Measurements from ENCODE around the gene TTC9. TPM values are rescaled to one million over a fixed set of nuclear protein-coding genes. Genes with fewer than 3 reads are reported as not detected.

TTC9 gene
- total and polyA plus RNA-seq, 7 donors: 0.16 to 3.6 (median 0.66) TPM; not detected in 1

DNA sequence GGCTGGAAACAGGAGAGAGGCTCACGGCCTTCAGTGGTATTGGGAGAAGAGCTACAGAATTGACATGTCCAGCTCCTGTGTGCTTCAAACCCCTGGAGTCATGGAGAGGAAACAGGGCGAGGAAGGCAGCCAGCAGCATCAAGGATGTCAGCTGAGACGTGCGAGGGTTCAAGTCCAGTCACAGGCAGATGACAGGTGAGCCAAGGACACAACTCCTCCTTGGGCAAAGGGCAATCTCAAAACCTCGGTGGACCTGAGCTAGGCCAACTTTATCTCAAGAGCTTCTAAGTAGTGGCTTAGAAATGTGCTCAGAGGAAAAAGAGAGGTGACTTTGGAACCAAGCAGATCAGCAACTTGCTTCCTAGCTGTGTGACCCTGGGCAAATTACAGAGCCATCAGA is 81.6 kb downstream of the TTC9 start:
- no peak overlapping the region for H3K27ac ChIP-seq
- intact Hi-C loops (cut with DNase I): no loop called here
- H3K36me3 ChIP-seq: no peaks in the 10 kb centered on the region
- H3K27me3 ChIP-seq: no peaks in the 10 kb centered on the region
- no peak overlapping the region for H3K4me3 ChIP-seq
- 70 to 86% methylated on average over 5 of the region's 5 CpGs for WGBS, 2 donors
- H3K4me1 ChIP-seq: no peaks in the 10 kb centered on the region
- no peak for DNase-seq
- TF ChIP-seq POLR2A (IDR thresholded peaks at IDR 0.05) (no peak), EP300 (IDR thresholded peaks at IDR 0.05) (no peak), POLR2AphosphoS5 (IDR thresholded peaks at IDR 0.05) (no peak)
- TF ChIP-seq, protein P1, sequence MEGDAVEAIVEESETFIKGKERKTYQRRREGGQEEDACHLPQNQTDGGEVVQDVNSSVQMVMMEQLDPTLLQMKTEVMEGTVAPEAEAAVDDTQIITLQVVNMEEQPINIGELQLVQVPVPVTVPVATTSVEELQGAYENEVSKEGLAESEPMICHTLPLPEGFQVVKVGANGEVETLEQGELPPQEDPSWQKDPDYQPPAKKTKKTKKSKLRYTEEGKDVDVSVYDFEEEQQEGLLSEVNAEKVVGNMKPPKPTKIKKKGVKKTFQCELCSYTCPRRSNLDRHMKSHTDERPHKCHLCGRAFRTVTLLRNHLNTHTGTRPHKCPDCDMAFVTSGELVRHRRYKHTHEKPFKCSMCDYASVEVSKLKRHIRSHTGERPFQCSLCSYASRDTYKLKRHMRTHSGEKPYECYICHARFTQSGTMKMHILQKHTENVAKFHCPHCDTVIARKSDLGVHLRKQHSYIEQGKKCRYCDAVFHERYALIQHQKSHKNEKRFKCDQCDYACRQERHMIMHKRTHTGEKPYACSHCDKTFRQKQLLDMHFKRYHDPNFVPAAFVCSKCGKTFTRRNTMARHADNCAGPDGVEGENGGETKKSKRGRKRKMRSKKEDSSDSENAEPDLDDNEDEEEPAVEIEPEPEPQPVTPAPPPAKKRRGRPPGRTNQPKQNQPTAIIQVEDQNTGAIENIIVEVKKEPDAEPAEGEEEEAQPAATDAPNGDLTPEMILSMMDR (IDR thresholded peaks at IDR 0.05): no peak
- no peaks in the 10 kb centered on the region for H3K9me3 ChIP-seq

DNA sequence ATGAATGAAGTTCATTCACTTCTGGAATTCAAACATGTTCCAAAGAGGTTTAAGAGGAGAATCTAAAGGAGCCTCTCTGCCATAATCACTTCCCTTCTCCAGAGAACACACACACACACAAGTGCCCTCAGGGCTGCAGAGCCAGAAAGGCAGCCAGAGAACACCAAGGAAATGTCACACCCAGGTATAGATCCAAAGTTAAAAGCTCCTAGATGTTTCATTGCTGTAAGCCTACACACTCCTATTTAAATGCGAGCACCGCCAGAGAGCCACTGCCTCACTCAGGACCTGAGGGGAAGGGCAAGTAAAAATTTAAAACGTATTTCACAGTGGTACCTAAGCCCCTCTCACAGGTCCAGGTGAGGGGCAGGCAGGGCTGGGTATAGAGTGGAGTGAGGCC is 82.4 kb downstream of the TTC9 start:
- intact Hi-C loops (cut with DNase I): no loop called here
- 88 to 89% methylated on average over 3 of the region's 3 CpGs for WGBS, 2 donors

DNA sequence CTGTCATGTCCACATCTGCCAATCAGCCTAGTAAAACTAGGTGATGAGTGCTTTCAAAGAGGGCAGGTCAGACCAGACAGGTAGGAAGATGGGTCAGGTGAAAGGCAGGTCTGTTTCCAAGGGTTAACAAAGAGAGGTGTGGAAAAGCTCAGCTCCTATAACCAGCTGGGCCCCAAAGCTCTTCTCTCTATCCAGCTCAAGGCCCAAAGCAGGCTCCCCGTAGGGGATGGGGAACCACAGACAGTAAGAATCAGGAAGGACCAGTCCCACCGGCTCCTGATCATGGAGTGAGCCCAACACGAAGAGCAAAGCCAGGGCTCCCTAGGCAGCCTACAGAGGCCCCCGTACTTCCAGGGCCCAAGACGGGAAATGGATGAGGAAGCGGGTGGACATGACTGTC is 83.2 kb downstream of the TTC9 start:
- TF ChIP-seq EP300 (IDR thresholded peaks at IDR 0.05): no peak
- TF ChIP-seq POLR2A (IDR thresholded peaks at IDR 0.05): no peak
- no peak for TF ChIP-seq POLR2AphosphoS5 (IDR thresholded peaks at IDR 0.05)
- TF ChIP-seq, protein P1 (IDR thresholded peaks at IDR 0.05): no peak
- H3K4me1 ChIP-seq: no peaks in the 10 kb centered on the region
- no peaks in the 10 kb centered on the region for H3K9me3 ChIP-seq
- 92 to 98% methylated on average over 6 of the region's 6 CpGs for WGBS, 2 donors
- no peak overlapping the region for H3K27ac ChIP-seq
- H3K36me3 ChIP-seq: no peaks in the 10 kb centered on the region
- H3K27me3 ChIP-seq: no peaks in the 10 kb centered on the region
- H3K4me3 ChIP-seq: no peak overlapping the region
- DNase-seq: no peak
- intact Hi-C loops (cut with DNase I): no loop called here

More for the DNA sequence above, 82.4 kb downstream of the TTC9 start:
- Histone ChIP-seq H3K27me3 (no peaks in the 10 kb centered on the region), H3K4me3 (no peak overlapping the region), H3K4me1 (no peaks in the 10 kb centered on the region), H3K9me3 (no peaks in the 10 kb centered on the region), H3K27ac (no peak overlapping the region), H3K36me3 (no peaks in the 10 kb centered on the region)
- TF ChIP-seq EP300 (IDR thresholded peaks at IDR 0.05) (no peak), POLR2A (IDR thresholded peaks at IDR 0.05) (no peak), POLR2AphosphoS5 (IDR thresholded peaks at IDR 0.05) (no peak)
- TF ChIP-seq, protein P1 (IDR thresholded peaks at IDR 0.05): no peak
- no peak for DNase-seq

Small RNA genes lying within 50 kb of the gene (small RNA-seq; reads per million reads assigned to genes)
- gene RN7SL77P: 0 reads per million in 3 donors

Other genes starting within 250 kb of the TTC9 start
- 10 to 100 TPM; 26.0 to 44.6 (median 36.9) TPM for gene SYNJ2BP, start 224.8 kb upstream of the TTC9 start, total RNA-seq
- gene SYNJ2BP, start 224.8 kb upstream of the TTC9 start, polyA plus RNA-seq: 10 to 100 TPM; 13.8 to 21.7 (median 18.7) TPM
- under 1 TPM in 1 of 4 donors, not detected in 3; 0.27 TPM for gene ADAM21, start 189.7 kb upstream of the TTC9 start, total RNA-seq
- under 1 TPM in 1 of 3 donors, not detected in 2; 0.09 TPM for gene ADAM21, start 189.7 kb upstream of the TTC9 start, polyA plus RNA-seq
- 1 to 10 TPM; 1.4 to 4.4 (median 2.6) TPM for gene ADAM20, start 106.9 kb upstream of the TTC9 start, total RNA-seq
- gene ADAM20, start 106.9 kb upstream of the TTC9 start, polyA plus RNA-seq: under 1 TPM in 1 of 3 donors, not detected in 2; 0.06 TPM
- gene MED6, start 41.3 kb upstream of the TTC9 start, total RNA-seq: 10 to 100 TPM; 24.3 to 40.7 (median 30.1) TPM
- gene MED6, start 41.3 kb upstream of the TTC9 start, polyA plus RNA-seq: 10 to 100 TPM; 15.0 to 26.1 (median 20.6) TPM
- gene MAP3K9, start 167.6 kb downstream of the TTC9 start, total RNA-seq: under 1 TPM; 0.36 to 0.66 (median 0.48) TPM
- gene MAP3K9, start 167.6 kb downstream of the TTC9 start, polyA plus RNA-seq: 1 to 10 TPM in 2 of 3 donors, under 1 TPM in 1; 0.60 to 4.7 (median 1.6) TPM